Pulmonary artery endothelial cell (primary cell): Measurements from ENCODE around the gene PGA4. TPM values are rescaled to one million over a fixed set of nuclear protein-coding genes. Genes with fewer than 3 reads are reported as not detected.
A peak's percentile ranks its signal among the peaks of the same experiment; 100 is the strongest.
"Not testable (repeated sequence)": the region's sequence is repeated elsewhere in the genome, so short reads cannot be mapped to it uniquely, and the experiment has no call there.

Source experiments
- DNase-seq: peaks from one replicate; pipeline ENCODE4 v3.0.0-alpha.2; 2011; ENCODE audit warnings: low read depth, low spot score
- total RNA-seq: library from RNA; depleted of rRNA; stranded (reverse); fragments of >200 nt; gene quantifications from 2 replicates; pipeline ENCODE4 v1.2.3, GENCODE V29; 2014

Gene PGA4
- total RNA-seq, 1 donor from 2014 or later, result not detected

- not testable (repeated sequence) for DNase-seq
Measured at GRCh38 chr11:61249201-61249600, 27.1 kb downstream of the PGA4 start.

DNA sequence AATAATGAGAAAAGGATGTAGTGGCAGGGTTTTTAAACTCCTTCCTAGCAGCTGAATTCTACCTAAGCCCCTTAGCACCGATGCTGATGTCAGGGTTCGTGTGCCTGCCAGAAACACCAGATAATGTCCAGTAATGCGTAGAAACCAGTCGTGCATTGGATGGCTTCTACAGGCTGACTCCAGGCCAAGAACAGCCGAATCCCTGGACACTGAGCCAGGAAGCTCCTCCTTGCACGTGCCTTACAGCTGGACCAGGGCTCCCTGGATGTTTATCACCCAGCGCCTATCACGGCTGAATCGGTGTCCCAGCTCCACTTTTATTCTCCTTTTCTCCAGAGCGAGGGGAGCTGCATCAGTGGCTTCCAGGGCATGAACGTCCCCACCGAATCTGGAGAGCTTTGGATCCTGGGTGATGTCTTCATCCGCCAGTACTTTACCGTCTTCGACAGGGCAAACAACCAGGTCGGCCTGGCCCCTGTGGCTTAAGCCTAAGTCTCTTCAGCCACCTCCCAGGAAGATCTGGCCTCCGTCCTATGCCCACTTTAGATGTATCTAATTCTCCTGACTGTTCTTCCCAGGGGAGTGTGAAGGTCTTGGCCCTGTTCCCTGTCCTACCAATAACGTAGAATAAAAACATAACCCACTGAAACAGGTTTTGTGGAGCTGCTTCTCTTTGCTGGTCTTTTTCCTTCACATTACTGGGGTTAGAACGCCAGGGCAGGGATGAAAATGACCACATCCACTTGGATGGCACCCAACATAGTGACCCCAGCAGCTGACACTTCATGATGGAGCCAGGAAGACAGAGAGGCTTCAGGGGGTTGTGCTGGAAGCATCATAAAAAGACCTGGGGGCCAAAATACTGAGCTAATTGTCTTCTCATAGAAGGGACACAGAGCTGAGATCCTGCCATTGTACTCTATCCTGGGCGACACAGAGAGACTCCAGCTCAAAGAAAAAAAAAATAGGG lies 28.9 kb downstream of the PGA4 start:
- DNase-seq, result not testable (repeated sequence)

- not testable (repeated sequence) for DNase-seq
Measured at GRCh38 chr11:61252332-61252731, 30.2 kb downstream of the PGA4 start.

- peak; percentile 10 for DNase-seq
Measured at GRCh38 chr11:61254403-61255025, 32.4 kb downstream of the PGA4 start.

GRCh38 chr11:61256710-61257482 lies 34.7 kb downstream of the PGA4 start:
- no peak for DNase-seq

DNA sequence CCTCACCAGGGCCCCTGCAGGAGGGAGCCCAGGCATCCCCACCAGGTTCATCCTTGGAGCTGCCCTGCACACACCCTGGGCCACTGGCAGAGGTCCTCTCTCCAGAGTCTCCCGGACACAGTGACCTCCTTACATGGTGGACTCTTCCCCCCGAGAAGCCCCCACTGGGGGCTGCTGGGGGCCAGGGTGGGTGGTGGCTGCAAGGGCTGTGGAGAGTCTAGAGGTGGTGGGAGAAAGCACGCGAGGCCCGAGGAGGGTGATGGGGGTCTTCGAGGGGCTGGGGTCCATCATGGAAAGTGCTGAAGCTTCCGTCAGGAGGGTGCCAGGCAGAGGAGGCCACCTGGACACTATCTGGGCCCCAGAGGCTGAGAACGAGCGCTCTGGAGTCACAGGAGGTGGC lies 36.4 kb downstream of the PGA4 start:
- no peak for DNase-seq

DNA sequence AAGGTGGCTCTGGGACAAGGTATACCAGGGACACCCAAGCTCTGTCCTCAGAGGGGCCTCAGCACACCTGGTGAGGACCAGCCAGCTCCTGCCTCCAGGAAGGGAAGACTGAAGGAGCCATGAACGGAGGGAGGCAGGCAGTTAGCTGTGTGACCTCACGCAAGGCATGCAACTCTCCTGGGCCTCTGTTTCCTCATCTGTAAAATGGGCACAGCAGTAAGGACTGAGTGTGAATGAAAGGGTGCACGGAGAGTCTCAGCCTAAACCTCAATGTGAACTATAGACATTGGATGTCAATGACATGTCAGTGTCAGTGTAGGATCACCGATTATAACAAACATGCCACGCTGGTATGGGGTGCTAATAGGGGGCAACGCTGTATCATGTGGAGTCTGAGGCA lies 37.2 kb downstream of the PGA4 start:
- no peak for DNase-seq

GRCh38 chr11:61264371-61264770 lies 42.2 kb downstream of the PGA4 start:
- no peak for DNase-seq

DNA sequence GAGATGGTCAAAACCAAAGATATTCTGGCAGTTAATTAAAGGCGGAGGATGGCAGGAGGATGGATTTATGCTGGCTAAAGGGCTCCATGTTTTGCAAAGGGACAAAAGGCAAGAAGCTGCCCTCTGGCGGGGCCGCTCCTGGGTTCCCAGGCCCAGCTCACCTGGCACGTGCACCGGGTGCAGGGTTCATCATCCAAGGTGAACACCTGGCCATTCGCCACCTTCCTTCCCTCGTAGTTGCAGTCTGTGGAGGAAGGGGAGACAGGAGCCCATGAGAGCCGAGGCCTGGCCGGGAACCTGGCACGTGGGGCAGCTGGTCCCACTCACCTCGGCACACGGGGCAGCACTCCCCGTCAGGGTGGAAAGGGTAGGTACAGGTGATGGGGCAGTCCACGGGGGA lies 42.6 kb downstream of the PGA4 start:
- DNase-seq, result no peak

- no peak for DNase-seq
Measured at GRCh38 chr11:61265357-61265756, 43.2 kb downstream of the PGA4 start.

GRCh38 chr11:61266602-61267001 lies 44.5 kb downstream of the PGA4 start:
- DNase-seq, result no peak

- no peak for DNase-seq
Measured at GRCh38 chr11:61267437-61267841, 45.3 kb downstream of the PGA4 start.

- DNase-seq, result no peak
Measured at GRCh38 chr11:61268588-61269250, 46.6 kb downstream of the PGA4 start.

DNA sequence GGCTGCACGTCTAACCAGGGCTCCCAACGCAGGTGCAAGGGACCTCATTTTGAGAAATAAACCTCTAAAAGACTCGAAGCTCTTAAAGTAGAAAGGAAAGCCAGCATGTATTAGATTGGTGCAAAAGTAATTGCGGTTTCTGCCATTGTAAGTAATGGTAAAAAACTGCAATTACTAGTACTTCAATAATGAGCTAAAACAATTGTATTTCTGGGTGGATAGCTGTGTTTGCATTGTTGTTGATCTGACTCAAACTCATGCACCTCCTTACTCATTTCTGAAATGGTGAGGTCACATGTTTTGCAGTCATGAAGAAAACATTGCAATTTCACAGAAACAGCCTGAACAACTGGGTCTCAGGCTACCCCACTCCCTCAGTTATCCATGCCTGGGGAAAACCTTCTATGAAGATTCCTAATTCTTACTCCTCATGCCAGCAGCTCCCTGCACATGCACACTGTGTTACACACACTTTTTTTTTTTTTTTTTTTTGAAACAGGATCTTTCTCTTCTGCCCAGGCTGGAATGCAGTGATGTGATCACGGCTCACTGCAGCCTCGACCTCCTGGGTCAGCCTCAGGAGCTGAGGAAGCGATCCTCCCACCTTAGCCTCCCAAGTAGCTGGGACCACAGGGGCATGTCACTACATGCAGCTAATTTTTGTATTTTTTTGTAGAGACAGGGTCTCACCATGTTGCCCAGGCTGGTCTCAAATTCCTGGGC lies 48.4 kb downstream of the PGA4 start:
- no peak for DNase-seq

DNA sequence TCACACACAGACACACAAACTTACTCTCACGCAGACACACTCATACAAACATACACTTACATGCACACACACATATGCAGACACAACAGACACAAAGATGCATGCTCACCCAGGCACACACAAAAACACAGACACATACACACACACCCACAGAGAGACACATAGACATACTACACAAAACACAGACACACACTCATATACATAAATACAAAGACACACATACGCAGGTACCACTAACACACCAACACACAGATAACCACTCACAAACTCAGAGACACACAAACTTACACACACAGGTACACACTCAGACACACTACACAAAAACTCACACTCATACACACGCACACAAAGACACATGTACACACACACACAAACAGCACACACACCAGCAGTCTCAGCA lies 50.6 kb downstream of the PGA4 start:
- DNase-seq, result no peak

DNA sequence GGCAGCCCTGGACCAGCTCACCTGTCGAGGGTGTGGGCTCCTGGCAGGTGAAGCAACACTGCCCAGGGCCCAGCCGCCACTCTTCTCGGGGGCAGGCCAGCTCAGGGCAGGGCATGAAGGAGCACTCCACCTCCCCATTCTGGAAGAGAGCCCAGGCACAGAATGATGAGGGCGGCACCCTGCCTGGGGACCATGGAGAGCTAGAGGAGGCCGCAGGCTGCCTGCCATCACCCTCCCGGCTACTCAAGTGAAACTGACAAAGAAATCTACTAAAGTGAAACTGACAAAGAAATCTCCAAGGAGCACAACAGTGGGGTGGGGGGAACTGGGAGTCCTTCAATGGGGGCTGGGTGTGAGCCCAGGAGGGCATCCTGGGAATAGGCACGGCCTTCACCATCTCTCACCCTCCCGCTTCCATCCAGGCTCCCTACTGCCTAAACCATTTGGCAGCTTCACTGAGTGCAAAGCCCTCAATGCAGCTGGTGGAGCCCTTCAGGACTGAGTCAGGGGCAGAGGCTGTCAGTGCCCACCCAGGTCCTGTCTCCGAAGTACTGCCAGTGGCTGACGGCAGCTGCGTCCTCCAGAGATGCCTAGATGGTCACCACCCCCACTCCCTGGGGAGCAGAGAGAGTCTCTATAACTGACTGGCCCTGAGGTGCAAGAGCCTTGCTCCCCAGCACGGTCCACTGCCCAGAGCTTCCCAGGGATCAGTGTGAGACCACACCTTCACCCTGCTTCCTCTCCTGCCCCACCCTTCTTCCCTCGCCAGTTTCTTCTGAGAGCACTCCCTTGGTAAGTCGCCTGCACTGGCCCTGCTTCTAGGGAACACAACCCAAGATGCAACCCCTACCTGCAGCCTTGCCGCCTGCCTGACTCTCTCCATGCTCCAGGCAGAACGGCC lies 51.3 kb downstream of the PGA4 start:
- DNase-seq, result no peak

DNA sequence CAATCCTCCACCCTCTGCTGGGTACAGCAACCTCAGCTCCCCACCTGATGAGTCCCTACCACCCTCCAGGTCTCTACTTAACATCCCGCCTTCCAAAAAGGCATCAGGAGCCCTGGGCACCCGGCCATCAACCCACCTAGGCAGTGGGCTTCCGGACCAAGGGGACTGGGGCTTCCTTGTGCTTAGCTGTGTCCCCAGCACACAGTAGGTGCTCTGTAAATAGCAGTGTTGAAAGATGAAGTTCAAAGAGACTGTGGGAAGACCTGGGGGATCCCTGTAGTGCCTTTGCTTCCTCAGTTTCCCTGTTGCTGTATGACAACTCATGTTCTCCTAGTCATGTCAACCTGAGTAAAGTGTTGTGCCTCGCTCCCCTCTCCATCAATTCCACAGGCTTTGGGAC lies 51.9 kb downstream of the PGA4 start:
- no peak for DNase-seq

DNA sequence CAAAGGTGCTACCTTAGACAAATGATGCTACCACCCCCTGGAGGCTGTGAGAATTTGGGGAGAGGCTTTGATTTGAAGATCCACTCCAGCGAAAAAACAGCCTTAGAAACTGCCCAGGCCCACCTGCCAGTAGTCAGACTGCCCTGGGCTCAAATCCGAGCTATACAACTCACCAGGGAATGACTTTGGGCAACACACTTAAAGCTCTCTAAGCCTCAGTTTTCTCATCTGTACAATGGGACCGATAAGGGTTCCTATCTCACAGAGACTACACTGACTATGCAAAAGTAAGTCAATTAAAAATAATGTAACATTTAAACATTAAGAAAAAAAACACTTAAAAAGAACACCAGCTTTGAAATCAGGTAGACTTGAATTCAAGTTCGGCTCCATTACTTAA lies 53.0 kb downstream of the PGA4 start:
- no peak for DNase-seq

- DNase-seq, result no peak
Measured at GRCh38 chr11:61277186-61278000, 55.2 kb downstream of the PGA4 start.
